GM23338 (cell line): ENCODE data around the gene KSR2.

ENCODE experiments used
- CTCF ChIP-seq, 2 experiments: fragments of 200-600 bp in 1 of 2; sonication (generic) in 1 of 2; conservative IDR thresholded peaks; 2 replicates each; pipeline versions ENCODE4 v1.5.1 to v1.6.1; 2016 to 2017; ENCODE audit warnings: antibody characterized with exemption in 2 of 2, low read depth in 2 of 2, mild to moderate bottlenecking in 2 of 2, moderate library complexity in 1 of 2
- JUNB ChIP-seq: IDR thresholded peaks from one replicate; pipeline ENCODE4 v1.6.1; 2016; ENCODE audit warnings: antibody characterized with exemption; ENCODE audit not compliant: unreplicated experiment
- POLR2AphosphoS5 ChIP-seq: IDR thresholded peaks from 2 replicates; pipeline ENCODE4 v1.6.1; 2016; ENCODE audit warnings: antibody characterized with exemption, low read depth
- ZNF114 ChIP-seq: fragments of 250-450 bp; sonication (Bioruptor Pico); IDR thresholded peaks from 2 replicates; pipeline ENCODE4 v1.5.0; 2020; ENCODE audit warnings: mild to moderate bottlenecking, moderate library complexity

GRCh38 chr12:117889098-117889497, 79.7 kb downstream of the KSR2 start:
- no peak for TF ChIP-seq JUNB
- no peak for TF ChIP-seq POLR2AphosphoS5
- TF ChIP-seq CTCF (conservative IDR thresholded peaks at IDR 0.05; ENCODE audit: low read depth in 2 of 2): no peak
- TF ChIP-seq ZNF114 (CRISPR knock-in tag): no peak
